Activated CD4-positive, CD25-positive, alpha-beta regulatory T cell treated with anti-CD3 and anti-CD28 coated beads, Interleukin-2, amount 50 U/mL, for 72 hours (primary cell): ENCODE results near the gene SCN5A.

Experiments
- DNase-seq: peaks from one replicate; pipeline ENCODE4 v3.0.0; 2021

The SCN5A gene

DNA sequence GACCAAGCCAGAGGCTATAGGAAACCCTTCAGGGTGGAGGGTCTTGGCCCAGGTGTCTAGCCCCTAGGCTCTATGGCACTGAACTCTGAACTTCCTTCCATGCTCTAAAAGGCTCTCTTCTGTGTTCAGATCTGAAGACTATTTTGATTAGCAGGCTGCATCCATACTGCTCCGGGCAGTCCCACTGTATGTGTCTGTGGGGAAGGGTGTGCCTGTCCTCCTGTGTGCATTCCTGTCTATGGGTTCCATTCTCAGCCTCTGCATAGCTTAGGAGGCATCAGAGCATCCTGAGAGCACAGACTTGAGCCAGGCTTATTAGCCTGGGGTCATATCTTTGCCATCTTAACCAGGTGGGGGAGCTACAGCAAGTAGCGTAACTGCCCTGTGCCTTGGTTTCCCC lies 115.3 kb downstream of the SCN5A start:
- no peak for DNase-seq

DNA sequence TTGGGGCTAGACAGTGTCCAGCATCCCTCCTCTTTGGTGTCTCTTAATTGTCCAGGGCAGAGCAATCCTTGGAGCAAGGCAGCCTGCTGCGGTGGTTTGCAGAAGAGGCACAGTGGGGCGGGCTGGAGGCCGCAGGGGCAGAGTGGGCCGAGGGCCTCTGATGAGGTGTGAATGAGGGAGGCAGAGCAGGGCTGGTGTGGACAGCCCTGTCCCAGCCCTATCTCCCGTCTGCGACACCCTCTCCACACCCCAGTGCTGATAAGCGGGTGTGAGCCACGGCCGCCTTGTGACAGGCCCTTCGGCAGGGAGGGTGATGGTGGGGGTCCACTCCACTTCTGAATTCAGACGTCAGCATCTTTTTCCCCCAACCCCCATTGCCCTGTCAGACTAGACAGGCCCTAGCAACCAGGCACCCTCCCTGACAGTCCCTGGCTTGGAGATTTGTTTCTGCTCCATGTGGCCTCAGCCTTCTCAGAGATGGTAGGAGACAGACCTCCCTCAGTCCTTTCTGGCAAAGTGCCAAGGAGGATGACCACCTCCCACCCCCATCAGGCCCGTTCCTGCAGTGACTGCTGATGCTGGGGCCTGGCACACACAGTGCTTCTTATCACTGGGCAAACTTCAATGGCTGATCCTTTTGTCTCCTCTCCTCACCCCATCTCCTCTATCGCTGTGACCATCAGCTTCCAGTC lies 116.1 kb downstream of the SCN5A start:
- no peak for DNase-seq

DNA sequence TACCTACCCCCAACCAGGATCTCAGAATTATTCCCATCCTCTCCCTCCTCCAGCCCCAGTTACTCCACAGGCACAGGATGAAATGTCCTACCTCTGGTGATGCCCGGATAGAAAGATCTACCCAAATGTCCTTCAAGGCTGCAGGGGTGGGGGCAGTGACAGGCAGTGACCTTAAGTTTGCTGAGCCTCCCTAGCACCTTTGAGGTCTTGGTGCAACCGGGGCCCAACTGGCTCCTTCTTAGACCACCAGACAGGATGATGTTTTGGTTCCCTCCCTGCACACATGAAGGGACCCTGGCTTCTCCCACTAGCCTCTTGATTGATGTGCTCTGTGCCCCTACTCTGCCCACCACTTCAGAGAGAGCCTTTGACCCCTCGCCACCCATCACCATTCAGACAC lies 117.0 kb downstream of the SCN5A start:
- DNase-seq: no peak

DNA sequence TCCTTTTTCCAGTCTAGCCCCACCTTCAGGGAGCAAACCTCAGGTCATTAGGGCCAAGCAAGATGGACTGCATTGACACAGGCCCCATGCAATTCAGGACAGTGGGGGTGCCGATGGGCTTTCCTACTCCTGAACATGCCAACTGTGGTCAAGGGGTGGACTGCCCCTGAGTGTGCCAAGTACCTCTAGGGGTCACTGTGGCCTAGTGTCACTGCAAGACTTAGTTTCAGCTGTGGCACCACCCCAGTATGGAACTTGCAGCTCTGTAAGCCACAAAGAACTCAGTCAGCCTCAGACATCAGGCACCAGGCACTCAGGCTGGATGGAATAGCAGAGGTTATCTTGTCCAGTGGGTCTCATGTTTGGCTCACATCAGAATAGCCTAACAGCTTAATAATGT lies 121.0 kb downstream of the SCN5A start:
- no peak for DNase-seq

DNA sequence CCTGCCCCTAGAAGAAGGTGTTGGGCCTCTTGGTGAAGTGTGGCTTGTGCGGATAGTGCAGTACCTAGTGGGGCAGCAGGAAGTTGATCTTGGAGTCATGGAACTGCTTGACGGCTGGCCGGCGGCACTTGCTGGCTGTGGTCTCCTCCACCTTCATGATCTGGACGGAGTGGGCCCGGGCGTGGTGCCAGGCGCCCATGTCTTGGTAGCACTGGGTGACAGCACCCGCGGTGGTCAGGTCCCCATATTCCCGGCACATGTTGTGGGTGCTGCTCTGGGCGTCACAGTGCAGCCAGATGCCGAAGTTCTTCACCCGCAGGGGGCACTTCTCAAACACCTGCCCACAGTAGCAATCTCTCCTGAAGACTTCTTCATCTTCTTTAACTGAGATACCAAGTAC lies 122.7 kb downstream of the SCN5A start:
- no peak for DNase-seq

DNA sequence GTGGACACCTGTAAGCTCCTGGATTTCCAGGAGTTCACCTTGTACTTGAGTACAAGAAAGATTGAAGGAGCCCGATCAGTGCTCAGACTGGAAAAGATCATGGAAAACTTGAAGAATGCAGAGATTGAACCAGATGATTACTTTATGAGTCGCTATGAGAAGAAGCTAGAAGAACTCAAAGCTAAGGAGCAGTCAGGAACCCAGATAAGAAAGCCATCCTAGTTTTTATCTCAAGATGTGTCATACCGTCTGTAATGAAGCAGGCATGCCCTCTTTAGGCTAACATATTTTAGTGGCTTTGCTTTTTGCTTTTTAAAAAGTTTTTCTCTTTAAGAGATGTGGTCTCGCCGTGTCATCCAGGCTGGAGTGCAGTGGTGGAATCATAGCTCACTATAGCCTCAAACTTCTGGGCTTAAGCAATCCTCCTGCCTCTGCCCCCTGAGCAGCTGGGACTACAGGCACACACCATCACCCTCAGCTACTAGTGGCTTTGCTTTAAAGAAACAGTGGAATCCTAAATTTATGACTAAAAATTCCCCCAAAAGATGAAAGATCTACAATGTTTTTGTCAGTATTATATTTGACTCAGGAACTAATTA lies 125.2 kb downstream of the SCN5A start:
- no peak for DNase-seq

DNA sequence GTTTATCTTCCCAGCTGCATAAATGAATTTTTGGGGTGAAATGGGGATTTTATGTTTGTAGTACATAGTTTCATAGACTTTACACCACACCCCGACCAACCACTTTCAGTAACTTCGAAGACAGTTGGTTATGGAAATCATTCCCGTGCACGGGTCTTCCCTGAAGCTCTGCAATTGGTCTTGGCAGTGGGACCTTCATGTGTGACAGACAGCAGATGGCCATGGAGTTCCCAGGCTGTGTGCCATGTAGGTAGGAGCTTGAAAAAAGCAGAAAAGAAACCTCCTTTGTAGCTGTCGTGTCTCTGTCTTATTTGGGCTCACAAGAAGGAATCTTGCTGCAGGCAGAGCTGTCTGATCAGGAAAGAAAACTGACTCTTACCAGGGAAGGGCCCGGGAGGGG lies 127.5 kb downstream of the SCN5A start:
- DNase-seq: no peak

DNA sequence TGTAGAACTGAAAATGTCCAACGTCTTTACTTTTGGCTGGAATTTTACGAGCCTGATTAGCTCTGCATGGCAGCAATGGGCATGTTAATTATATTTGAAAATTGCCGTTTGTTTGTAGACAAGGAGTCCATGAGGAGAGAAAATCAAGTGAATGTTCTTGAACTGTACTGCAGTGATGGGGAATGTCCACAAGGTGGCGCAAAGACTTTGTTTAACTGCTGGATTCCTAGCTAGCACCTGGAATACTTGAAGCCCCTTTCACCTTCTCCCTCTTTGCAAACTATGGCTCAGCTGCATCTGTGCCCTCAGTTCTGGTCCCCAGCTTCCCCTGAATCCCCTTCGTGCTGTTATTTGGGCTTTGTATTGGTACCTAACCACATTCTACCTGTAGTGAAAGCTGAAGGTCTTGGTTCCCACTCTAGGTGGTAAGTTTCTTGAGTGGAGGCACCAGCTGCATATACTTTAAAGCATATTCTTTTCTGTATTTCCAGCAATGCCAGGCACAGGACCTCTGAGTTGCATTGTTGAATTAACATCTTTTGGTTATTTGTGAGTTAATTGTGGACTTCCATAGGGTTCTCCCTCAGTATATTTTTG lies 128.0 kb downstream of the SCN5A start:
- peak; percentile 52 for DNase-seq

DNA sequence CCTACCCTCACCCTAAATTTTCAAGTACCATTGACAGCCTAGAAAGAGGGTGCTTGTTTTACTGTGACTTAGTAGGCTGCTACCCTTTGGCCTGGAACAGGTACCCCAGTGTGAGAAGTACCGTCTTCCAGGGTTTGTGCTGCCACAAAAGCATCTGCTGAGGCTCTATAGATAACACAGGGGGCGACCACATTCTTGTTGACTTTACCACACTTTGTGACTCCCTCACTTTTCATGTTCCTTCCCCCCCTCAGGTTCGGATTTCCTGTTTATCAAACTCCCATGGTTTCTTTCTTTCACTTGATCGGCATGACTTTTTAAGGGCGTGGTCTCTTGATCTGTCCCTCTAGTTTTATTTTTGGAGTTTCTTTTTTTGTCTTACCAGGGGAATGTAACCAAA lies 129.8 kb downstream of the SCN5A start:
- no peak for DNase-seq

DNA sequence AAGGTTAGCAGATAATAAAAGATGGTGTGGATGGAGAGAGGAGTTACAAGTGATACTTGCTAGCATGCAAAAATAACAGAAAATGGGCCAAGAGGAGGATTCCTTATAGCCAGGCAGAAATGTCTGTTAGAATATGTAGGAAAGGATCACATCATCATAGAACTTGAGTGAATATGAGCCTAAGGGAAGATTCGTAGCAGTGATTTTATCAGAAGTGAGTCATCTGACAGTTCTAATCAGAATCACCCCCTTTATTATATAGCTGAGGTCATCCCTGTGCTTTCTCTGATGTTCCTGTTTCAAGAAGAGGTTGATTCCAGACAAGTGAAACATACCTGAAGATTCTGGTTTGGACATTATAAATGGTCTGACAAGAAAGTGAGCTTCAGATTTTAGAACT lies 130.5 kb downstream of the SCN5A start:
- no peak for DNase-seq

DNA sequence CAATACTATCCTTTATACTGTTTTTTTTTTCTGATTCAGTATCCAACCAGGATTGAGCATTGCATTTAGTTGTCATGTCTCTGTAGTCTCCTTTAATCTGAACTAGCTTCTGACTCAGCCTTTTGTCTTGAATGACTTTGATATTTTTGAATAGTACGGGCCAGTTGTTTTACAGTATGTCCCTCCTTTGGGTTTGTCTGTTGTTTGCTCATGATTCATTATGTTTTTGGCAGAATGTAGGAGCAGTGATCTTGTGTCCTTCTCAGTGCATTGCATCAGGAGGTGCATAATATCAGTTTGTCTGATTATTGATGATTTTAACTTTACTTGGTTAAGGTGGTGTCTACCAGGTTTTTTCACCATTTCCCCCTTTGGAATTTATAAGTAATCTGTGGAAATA lies 132.8 kb downstream of the SCN5A start:
- no peak for DNase-seq

DNA sequence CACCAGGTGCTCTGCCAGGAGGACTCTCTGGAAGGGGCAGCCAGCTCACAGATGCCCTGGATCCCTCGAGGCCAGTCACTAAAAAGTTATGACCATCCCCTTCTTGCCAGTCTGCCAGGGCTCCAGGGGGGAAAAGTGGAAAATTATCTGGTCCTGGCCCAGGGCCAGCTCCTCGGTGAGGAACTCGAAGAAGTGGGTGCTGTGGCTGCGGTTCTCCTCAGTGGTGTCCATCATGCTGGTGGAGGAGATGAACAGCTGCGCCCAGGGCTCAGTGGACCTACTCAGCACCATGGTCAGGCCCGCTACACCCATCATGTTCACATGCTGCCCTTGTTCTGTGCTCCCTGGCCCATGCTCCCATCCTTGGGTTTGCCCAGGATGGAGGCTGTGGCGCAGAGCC lies 134.1 kb downstream of the SCN5A start:
- DNase-seq: no peak

DNA sequence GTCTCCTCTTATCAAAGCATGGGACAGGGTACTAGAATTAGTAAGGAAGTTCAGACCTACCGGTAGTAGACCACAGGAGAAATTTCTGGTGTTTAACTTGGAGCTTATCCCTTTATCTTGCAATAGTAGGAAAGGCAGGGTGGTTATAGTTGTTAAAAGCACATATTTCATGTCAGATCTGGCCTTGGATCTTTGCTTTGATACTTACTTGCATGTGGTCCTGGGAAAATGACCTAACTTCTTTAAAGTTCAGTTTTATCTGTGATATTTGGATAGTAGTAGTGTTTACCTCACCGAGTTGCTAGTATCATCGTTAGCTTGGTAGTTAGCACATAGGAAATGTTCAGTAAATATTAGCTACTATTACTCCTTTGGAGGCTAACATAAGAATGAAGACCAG lies 137.9 kb downstream of the SCN5A start:
- DNase-seq: no peak

DNA sequence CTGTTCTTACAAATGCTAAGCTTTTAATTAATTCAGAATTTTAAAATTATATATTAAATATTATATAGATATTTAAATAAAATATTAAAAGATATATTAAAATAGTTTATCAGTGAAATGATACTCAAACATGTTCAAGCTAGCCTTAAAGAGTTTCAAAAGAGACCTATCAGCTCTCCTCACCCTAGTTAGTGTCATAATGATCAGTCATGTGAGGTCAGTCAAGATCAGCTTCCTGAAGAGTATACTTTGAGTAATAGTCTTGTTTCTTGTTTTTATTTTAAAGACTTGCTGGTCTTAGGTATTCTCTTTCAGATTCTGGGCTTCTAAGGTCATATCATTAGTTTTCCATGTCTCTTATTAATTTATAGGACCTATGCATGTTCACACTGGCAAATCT lies 138.9 kb downstream of the SCN5A start:
- DNase-seq: no peak

DNA sequence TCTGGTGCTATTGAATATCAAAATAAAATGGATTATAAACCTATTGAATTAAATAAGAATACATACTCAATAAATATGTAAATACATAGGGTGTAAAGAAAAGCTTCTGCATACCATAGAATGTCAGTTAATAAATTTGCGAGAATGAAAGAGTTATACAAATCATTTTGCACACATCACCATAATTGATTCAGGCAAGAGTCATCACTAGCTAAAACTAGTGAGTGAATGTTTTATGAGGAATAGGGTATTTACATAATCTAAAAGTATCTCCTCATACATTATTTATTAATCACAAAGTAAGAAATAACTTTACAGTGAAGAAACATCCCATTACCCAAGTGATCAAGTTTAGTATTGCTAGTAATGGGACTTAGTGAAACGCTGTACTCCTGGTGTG lies 139.8 kb downstream of the SCN5A start:
- no peak for DNase-seq

DNA sequence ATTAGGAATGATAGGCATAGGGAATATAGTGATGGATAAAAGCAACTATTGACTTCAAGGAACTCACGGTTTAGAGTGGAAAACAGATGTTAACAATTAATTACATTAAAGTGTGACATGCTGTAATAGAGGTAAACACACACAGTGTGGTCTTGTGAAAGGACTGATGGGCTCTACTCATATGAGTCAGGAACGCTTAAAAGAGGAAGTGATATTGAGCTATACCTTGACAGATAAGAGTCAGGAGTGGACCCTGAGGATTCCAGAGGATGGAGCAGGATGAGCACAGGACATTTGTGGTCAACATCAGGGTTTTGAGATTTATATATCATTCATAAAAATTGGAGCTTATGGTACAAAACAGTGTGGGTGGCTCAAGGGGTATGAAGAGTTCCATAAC lies 142.4 kb downstream of the SCN5A start:
- no peak for DNase-seq

DNA sequence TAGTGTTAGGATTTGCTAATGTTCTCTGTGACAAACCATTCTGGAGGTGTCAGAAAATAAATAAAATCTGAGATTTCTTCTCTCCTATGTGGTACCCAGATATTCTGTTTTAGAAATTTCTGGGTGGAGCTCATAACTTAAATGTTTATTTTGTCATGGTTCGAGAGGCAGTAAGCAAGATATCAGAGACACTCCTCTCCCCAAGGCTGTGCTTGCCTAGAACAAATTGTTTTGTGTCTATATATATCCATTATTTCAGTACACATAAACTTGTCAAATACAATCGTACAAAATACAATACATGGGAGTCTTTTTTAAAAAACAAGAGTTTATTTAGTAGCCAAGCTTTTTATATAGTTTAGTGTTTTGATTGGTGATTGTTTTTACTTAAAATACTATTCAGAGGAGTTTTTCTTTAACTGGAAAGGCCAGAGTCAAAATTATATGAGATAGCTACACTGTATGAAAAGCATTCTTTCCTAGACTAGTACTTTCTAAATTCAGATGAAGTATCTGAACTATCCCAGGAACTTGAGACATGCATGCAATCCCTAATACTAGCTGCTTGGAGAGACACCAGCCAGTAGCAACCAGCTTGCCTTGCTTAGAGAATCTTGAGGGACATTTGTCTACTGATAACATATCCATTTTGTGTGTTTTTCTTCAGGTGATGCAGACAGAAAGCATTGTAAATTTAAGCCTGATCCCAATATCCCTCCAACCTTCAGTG lies 148.6 kb downstream of the SCN5A start:
- DNase-seq: no peak
